Endometrial microvascular endothelial cells (primary cell): ENCODE data around the gene GSTM2. TPM values are rescaled to one million over a fixed set of nuclear protein-coding genes. Genes with fewer than 3 reads are reported as not detected.
"Not testable (repeated sequence)": the region's sequence is repeated elsewhere in the genome, so short reads cannot be mapped to it uniquely, and the experiment has no call there.

ENCODE experiments used
- in situ Hi-C: cut with HindIII; loops from 2 replicates; pipeline ENCODE4 v1.10.0; 2017; ENCODE audit warnings: low sequenced_read_pairs, low pct_unique_long_range_greater_than_20kb; ENCODE audit errors: inconsistent ontology term
- total RNA-seq: library from RNA; depleted of rRNA; stranded (reverse); fragments of >200 nt; gene quantifications from one replicate; pipeline ENCODE4 v1.2.3, GENCODE V29; 2015; ENCODE audit errors: inconsistent ontology term

GSTM2 gene
- total RNA-seq, 1 donor from 2014 or later: 6.3 TPM

- in situ Hi-C loops: no loop called here
Observed at GRCh38 chr1:109664671-109665070, 3.2 kb upstream of the GSTM2 start.

- in situ Hi-C loops: no loop called here
Observed at GRCh38 chr1:109668123-109668775, 392 bp downstream of the GSTM2 start.

- in situ Hi-C loops: no loop called here
Observed at GRCh38 chr1:109669246-109669948, 1.5 kb downstream of the GSTM2 start.

- in situ Hi-C loops: not testable (repeated sequence)
Observed at GRCh38 chr1:109669949-109670302, 2.1 kb downstream of the GSTM2 start.

GRCh38 chr1:109671067-109671466, 3.2 kb downstream of the GSTM2 start:
- in situ Hi-C loops: no loop called here

- in situ Hi-C loops: not testable (repeated sequence)
Observed at GRCh38 chr1:109673861-109674260, 6.0 kb downstream of the GSTM2 start.

GRCh38 chr1:109676683-109677381, 9.0 kb downstream of the GSTM2 start:
- in situ Hi-C loops: not testable (repeated sequence)

GRCh38 chr1:109677459-109677858, 9.6 kb downstream of the GSTM2 start:
- in situ Hi-C loops: no loop called here

GRCh38 chr1:109678637-109679036, 10.8 kb downstream of the GSTM2 start:
- in situ Hi-C loops: not testable (repeated sequence)

GRCh38 chr1:109684777-109685176, 16.9 kb downstream of the GSTM2 start:
- in situ Hi-C loops: not testable (repeated sequence)

GRCh38 chr1:109685399-109685798, 17.5 kb downstream of the GSTM2 start:
- in situ Hi-C loops: not testable (repeated sequence)

GRCh38 chr1:109685890-109686289, 18.0 kb downstream of the GSTM2 start:
- in situ Hi-C loops: not testable (repeated sequence)

- in situ Hi-C loops: not testable (repeated sequence)
Observed at GRCh38 chr1:109687109-109687508, 19.3 kb downstream of the GSTM2 start.

- in situ Hi-C loops: no loop called here
Observed at GRCh38 chr1:109687641-109688499, 20.0 kb downstream of the GSTM2 start, which contains the start of gene GSTM1. Gene GSTM1 (plus strand): TSS chr1:109687817. CDS start chr1:109687874, 57 bp downstream.

GRCh38 chr1:109689844-109690405, 22.1 kb downstream of the GSTM2 start:
- in situ Hi-C loops: no loop called here

- in situ Hi-C loops: no loop called here
Observed at GRCh38 chr1:109691759-109692158, 23.9 kb downstream of the GSTM2 start.

GRCh38 chr1:109694400-109694799, 26.5 kb downstream of the GSTM2 start:
- in situ Hi-C loops: not testable (repeated sequence)

- in situ Hi-C loops: not testable (repeated sequence)
Observed at GRCh38 chr1:109695138-109695537, 27.3 kb downstream of the GSTM2 start.

- in situ Hi-C loops: no loop called here
Observed at GRCh38 chr1:109697066-109697465, 29.2 kb downstream of the GSTM2 start.
